ENCODE data around the gene KRT78. TPM values are rescaled to one million over a fixed set of nuclear protein-coding genes. Genes with fewer than 3 reads are reported as not detected.

KRT78 gene
- total RNA-seq, 1 experiment from 2014 or later = not detected

DNA sequence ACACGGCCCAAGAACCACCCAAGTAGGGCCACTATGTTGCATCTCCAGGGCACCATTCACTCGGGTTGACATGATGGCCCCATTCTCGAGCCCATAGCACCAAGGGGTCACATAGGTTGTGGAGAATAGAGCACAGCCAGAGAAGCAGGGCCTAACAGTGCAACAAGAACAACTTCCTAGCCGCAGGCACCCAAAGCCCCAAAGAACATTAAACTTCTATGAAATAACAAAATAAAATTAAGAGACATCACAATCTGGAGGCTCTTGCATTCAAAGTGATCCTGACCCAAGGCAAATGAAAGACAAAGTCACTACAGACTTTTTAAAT, 36.8 kb downstream of the KRT78 start (continued):
- TF ChIP-seq IRF2 (CRISPR knock-in tag; IDR thresholded peaks at IDR 0.05; ENCODE audit: borderline replicate concordance, low read depth) (no peak), RORB (CRISPR knock-in tag; IDR thresholded peaks at IDR 0.05) (no peak)

DNA sequence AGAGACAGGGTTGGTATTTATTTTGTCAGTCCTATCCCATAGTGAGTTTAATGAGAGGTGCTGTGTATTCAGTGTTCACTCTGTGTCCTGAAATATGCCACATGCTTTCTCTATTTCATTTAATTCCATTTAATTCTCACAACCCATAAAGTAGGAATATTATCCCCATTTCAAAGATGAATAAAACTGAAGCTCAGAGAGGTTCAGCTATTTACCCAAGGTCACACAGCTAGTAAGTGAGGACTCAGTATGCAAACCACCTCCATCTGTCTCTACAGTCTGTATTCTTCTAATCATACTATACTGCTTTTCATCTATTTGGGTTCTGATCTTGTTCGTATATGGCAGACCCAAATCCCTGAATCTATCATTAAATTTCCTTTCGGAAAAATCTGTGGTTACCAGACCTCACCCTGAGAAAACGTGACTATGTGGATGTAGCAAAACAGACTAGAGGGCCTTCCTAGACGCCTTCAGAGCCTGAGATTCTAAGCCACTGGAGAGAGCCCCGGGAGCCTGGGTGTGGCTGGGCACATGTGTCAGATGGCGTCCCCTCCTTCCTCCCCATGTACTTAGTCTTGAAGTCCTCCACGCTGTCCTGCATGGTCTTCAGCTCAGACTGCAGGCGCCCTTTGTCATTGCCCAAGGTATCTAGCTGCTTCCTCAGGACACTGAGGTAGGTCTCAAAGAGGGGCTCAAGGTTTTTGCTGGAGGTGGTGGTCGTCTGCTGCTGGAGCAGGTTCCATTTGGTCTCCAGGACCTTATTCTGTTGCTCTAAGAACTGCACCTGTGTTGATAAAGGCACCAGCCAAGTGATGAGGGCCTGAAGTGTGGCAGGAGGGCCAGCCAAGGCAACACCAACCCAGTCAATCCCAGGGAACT, 37.4 kb downstream of the KRT78 start:
- peaks cover 2% of the 10 kb centered on the region; the same call in 1 of the 2 replicates for H3K27me3 Mint-ChIP-seq (ENCODE audit: low read depth)
- POLR2A ChIA-PET = no interaction called here
- no peak overlapping the region for H3K27ac Mint-ChIP-seq
- CTCF ChIA-PET = interaction anchor here (1.0 to 2.1 kb wide), 3 partner anchors 54 to 59 kb away, joined by 3 to 8 read pairs (median 4); no protein-coding TSS in a partner anchor
- no peak for DNase-seq (ENCODE audit: low spot score)
- TF ChIP-seq, protein P1, sequence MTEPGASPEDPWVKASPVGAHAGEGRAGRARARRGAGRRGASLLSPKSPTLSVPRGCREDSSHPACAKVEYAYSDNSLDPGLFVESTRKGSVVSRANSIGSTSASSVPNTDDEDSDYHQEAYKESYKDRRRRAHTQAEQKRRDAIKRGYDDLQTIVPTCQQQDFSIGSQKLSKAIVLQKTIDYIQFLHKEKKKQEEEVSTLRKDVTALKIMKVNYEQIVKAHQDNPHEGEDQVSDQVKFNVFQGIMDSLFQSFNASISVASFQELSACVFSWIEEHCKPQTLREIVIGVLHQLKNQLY (CRISPR knock-in tag; IDR thresholded peaks at IDR 0.05) = no peak
- no peak for TF ChIP-seq TP53 (CRISPR knock-in tag; IDR thresholded peaks at IDR 0.05)
- TF ChIP-seq RELA (CRISPR knock-in tag; IDR thresholded peaks at IDR 0.05; ENCODE audit: borderline replicate concordance) = no peak
- no peaks in the 10 kb centered on the region for H3K36me3 Mint-ChIP-seq
- H3K4me1 Mint-ChIP-seq = no peaks in the 10 kb centered on the region
- no peak for ATAC-seq
- no peak overlapping the region for H3K4me3 Mint-ChIP-seq
- H3K9me3 Mint-ChIP-seq = no peaks in the 10 kb centered on the region

DNA sequence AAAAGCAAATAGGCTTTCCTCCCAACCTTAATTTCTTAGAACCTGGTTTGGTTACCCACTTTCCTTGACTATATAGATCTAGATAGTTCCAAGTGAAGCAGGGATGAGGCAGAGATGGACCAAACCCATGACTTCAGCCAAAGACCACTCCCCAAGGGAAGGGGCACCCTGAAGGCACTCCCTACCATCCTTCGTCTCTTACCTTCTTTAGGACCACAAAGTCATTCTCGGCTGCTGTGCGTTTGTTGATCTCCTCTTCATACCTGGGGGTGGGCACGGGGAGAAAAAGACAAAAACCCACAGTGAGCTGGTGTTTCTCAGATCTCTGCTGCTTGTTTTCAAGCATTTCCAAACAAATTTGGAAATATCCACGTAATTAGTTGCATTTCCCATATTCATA, 38.2 kb downstream of the KRT78 start:
- CTCF ChIA-PET = interaction anchor here (1.0 to 1.1 kb wide), 2 partner anchors 55 to 60 kb away, joined by 3 to 4 read pairs; no protein-coding TSS in a partner anchor
- Mint-ChIP-seq H3K27me3 (ENCODE audit: low read depth) (peaks cover 2% of the 10 kb centered on the region; the same call in 1 of the 2 replicates), H3K27ac (no peak overlapping the region), H3K36me3 (no peaks in the 10 kb centered on the region), H3K9me3 (no peaks in the 10 kb centered on the region), H3K4me3 (no peak overlapping the region), H3K4me1 (peaks cover 5% of the 10 kb centered on the region)
- no peak for ATAC-seq
- no peak for DNase-seq (ENCODE audit: low spot score)
- no peak for TF ChIP-seq ZNF671 (CRISPR knock-in tag; IDR thresholded peaks at IDR 0.05)
- TF ChIP-seq, protein P2, sequence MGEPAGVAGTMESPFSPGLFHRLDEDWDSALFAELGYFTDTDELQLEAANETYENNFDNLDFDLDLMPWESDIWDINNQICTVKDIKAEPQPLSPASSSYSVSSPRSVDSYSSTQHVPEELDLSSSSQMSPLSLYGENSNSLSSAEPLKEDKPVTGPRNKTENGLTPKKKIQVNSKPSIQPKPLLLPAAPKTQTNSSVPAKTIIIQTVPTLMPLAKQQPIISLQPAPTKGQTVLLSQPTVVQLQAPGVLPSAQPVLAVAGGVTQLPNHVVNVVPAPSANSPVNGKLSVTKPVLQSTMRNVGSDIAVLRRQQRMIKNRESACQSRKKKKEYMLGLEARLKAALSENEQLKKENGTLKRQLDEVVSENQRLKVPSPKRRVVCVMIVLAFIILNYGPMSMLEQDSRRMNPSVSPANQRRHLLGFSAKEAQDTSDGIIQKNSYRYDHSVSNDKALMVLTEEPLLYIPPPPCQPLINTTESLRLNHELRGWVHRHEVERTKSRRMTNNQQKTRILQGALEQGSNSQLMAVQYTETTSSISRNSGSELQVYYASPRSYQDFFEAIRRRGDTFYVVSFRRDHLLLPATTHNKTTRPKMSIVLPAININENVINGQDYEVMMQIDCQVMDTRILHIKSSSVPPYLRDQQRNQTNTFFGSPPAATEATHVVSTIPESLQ (CRISPR knock-in tag; IDR thresholded peaks at IDR 0.05) = no peak
- POLR2A ChIA-PET = no interaction called here

DNA sequence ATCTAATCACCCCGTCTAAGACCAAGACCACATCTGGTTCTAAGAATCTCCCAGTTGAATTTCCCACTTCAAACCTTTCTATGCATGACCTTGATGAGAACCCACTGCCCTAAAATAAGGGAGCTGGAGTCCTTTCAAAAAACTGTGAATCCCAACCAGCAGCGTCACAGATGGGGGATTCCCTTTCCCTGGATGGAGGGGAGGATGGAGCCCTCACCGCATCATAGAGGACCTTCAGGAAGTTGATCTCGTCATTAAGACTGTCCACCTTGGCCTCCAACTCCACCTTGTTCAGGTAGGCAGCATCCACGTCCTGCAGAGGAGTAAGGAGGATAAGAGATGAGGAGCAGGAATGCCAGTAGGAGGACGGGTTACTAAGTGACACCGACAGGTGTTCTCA, 39.6 kb downstream of the KRT78 start:
- no peaks in the 10 kb centered on the region for H3K9me3 Mint-ChIP-seq

DNA sequence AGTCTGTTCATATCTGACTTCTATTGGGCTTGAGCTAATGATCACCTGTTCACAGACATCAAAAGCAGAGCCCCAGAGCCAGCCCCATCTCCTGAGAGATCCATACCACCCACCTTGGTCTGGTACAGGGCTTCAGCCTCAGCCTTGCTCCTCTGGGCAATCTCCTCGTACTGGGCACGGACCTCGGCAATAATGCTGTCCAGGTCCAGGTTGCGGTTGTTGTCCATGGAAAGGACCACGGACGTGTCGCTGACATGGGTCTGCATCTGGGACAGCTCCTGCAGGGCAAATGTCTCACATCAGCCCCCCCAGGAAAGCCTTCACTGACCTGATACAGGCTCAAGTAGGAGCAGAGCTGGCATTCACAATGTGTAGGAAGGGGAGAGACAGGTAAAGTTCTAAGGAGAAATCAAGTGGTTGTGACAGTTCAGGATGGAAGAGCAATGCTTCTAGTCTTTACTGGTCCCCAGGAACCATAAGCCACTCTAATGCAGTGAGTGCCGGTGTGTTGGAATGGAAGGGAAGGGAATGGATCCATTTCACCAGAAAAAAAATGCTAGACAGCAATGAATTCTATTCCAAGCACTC, 40.1 kb downstream of the KRT78 start:
- no peak for ATAC-seq
- Mint-ChIP-seq H3K4me1 (peaks cover 22% of the 10 kb centered on the region), H3K36me3 (no peaks in the 10 kb centered on the region), H3K4me3 (no peak overlapping the region), H3K9me3 (no peaks in the 10 kb centered on the region), H3K27ac (no peak overlapping the region), H3K27me3 (ENCODE audit: low read depth) (peaks cover 2% of the 10 kb centered on the region; the same call in 1 of the 2 replicates)
- POLR2A ChIA-PET = no interaction called here
- DNase-seq (ENCODE audit: low spot score) = no peak
- CTCF ChIA-PET = interaction anchor here (1.9 kb wide), 1 partner anchor 62 kb away, joined by 13 read pairs; no protein-coding TSS in a partner anchor
- no peak for TF ChIP-seq RELA (CRISPR knock-in tag; IDR thresholded peaks at IDR 0.05; ENCODE audit: borderline replicate concordance)
- TF ChIP-seq ZNF671 (CRISPR knock-in tag; IDR thresholded peaks at IDR 0.05) = no peak
- TF ChIP-seq, protein P3, sequence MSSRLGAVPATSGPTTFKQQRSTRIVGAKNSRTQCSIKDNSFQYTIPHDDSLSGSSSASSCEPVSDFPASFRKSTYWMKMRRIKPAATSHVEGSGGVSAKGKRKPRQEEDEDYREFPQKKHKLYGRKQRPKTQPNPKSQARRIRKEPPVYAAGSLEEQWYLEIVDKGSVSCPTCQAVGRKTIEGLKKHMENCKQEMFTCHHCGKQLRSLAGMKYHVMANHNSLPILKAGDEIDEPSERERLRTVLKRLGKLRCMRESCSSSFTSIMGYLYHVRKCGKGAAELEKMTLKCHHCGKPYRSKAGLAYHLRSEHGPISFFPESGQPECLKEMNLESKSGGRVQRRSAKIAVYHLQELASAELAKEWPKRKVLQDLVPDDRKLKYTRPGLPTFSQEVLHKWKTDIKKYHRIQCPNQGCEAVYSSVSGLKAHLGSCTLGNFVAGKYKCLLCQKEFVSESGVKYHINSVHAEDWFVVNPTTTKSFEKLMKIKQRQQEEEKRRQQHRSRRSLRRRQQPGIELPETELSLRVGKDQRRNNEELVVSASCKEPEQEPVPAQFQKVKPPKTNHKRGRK (CRISPR knock-in tag; IDR thresholded peaks at IDR 0.05; ENCODE audit: borderline replicate concordance) = no peak
- no peak for TF ChIP-seq GTF2I (CRISPR knock-in tag; conservative IDR thresholded peaks at IDR 0.05)
- TF ChIP-seq, protein P4, sequence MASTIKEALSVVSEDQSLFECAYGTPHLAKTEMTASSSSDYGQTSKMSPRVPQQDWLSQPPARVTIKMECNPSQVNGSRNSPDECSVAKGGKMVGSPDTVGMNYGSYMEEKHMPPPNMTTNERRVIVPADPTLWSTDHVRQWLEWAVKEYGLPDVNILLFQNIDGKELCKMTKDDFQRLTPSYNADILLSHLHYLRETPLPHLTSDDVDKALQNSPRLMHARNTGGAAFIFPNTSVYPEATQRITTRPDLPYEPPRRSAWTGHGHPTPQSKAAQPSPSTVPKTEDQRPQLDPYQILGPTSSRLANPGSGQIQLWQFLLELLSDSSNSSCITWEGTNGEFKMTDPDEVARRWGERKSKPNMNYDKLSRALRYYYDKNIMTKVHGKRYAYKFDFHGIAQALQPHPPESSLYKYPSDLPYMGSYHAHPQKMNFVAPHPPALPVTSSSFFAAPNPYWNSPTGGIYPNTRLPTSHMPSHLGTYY (CRISPR knock-in tag; IDR thresholded peaks at IDR 0.05) = no peak
- TF ChIP-seq, protein P5, sequence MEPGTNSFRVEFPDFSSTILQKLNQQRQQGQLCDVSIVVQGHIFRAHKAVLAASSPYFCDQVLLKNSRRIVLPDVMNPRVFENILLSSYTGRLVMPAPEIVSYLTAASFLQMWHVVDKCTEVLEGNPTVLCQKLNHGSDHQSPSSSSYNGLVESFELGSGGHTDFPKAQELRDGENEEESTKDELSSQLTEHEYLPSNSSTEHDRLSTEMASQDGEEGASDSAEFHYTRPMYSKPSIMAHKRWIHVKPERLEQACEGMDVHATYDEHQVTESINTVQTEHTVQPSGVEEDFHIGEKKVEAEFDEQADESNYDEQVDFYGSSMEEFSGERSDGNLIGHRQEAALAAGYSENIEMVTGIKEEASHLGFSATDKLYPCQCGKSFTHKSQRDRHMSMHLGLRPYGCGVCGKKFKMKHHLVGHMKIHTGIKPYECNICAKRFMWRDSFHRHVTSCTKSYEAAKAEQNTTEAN (CRISPR knock-in tag; IDR thresholded peaks at IDR 0.05) = no peak
- TF ChIP-seq OVOL2 (CRISPR knock-in tag; IDR thresholded peaks at IDR 0.05; ENCODE audit: borderline replicate concordance) = no peak
- TF ChIP-seq, protein P6, sequence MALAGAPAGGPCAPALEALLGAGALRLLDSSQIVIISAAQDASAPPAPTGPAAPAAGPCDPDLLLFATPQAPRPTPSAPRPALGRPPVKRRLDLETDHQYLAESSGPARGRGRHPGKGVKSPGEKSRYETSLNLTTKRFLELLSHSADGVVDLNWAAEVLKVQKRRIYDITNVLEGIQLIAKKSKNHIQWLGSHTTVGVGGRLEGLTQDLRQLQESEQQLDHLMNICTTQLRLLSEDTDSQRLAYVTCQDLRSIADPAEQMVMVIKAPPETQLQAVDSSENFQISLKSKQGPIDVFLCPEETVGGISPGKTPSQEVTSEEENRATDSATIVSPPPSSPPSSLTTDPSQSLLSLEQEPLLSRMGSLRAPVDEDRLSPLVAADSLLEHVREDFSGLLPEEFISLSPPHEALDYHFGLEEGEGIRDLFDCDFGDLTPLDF (CRISPR knock-in tag; IDR thresholded peaks at IDR 0.05) = no peak

More for the DNA sequence above, 39.6 kb downstream of the KRT78 start:
- DNase-seq (ENCODE audit: low spot score) (no peak), ATAC-seq (no peak)
- Mint-ChIP-seq H3K27ac (no peak overlapping the region), H3K27me3 (ENCODE audit: low read depth) (peaks cover 2% of the 10 kb centered on the region; the same call in 1 of the 2 replicates), H3K4me3 (no peak overlapping the region), H3K4me1 (peaks cover 19% of the 10 kb centered on the region), H3K36me3 (no peaks in the 10 kb centered on the region)
- ChIA-PET POLR2A (no interaction called here), CTCF (no interaction called here)
- TF ChIP-seq, protein P7, sequence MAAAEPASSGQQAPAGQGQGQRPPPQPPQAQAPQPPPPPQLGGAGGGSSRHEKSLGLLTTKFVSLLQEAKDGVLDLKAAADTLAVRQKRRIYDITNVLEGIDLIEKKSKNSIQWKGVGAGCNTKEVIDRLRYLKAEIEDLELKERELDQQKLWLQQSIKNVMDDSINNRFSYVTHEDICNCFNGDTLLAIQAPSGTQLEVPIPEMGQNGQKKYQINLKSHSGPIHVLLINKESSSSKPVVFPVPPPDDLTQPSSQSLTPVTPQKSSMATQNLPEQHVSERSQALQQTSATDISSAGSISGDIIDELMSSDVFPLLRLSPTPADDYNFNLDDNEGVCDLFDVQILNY (CRISPR knock-in tag; IDR thresholded peaks at IDR 0.05) = no peak
- no peak for TF ChIP-seq JUN (CRISPR knock-in tag; IDR thresholded peaks at IDR 0.05)
- TF ChIP-seq ZNF138 (CRISPR knock-in tag; conservative IDR thresholded peaks at IDR 0.05) = no peak
- no peak for TF ChIP-seq RELA (CRISPR knock-in tag; IDR thresholded peaks at IDR 0.05; ENCODE audit: borderline replicate concordance)

All from WTC11 (cell line).